Stimulated activated naive CD8-positive, alpha-beta T cell treated with anti-CD3 and anti-CD28 coated beads, Interleukin-15, amount 100 ng/mL, for 72 hours (primary cell): Measurements from ENCODE around the gene MICAL1.

ENCODE experiments used
- ATAC-seq: fragments of 150-1000 bp; cut with Tn5 transposase; 2 replicates; pipeline ENCODE4 v1.10.0; 2021; ENCODE audit warnings: mild to moderate bottlenecking, moderate library complexity
- DNase-seq, 2 donors: peaks; one replicate each; pipeline ENCODE4 v3.0.0; 2021 to 2022
- H3K27ac Mint-ChIP-seq, 2 donors: one replicate each; pipeline ENCODE4 v1.8.0; 2022; ENCODE audit warnings: mild to moderate bottlenecking in 2 of 2, mixed read lengths in 2 of 2, moderate library complexity in 2 of 2
- H3K27me3 Mint-ChIP-seq: one replicate; pipeline ENCODE4 v1.8.0; 2022; ENCODE audit warnings: mixed read lengths
- H3K4me1 Mint-ChIP-seq: one replicate; pipeline ENCODE4 v1.8.0; 2022; ENCODE audit warnings: mild to moderate bottlenecking, mixed read lengths
- H3K4me3 Mint-ChIP-seq, 2 donors: one replicate each; pipeline ENCODE4 v1.8.0; 2022; ENCODE audit warnings: mild to moderate bottlenecking in 2 of 2, mixed read lengths in 2 of 2, moderate library complexity in 1 of 2
- H3K9me3 Mint-ChIP-seq, 2 donors: one replicate each; pipeline ENCODE4 v1.8.0; 2022; ENCODE audit warnings: mixed read lengths in 2 of 2

The MICAL1 gene, protein sequence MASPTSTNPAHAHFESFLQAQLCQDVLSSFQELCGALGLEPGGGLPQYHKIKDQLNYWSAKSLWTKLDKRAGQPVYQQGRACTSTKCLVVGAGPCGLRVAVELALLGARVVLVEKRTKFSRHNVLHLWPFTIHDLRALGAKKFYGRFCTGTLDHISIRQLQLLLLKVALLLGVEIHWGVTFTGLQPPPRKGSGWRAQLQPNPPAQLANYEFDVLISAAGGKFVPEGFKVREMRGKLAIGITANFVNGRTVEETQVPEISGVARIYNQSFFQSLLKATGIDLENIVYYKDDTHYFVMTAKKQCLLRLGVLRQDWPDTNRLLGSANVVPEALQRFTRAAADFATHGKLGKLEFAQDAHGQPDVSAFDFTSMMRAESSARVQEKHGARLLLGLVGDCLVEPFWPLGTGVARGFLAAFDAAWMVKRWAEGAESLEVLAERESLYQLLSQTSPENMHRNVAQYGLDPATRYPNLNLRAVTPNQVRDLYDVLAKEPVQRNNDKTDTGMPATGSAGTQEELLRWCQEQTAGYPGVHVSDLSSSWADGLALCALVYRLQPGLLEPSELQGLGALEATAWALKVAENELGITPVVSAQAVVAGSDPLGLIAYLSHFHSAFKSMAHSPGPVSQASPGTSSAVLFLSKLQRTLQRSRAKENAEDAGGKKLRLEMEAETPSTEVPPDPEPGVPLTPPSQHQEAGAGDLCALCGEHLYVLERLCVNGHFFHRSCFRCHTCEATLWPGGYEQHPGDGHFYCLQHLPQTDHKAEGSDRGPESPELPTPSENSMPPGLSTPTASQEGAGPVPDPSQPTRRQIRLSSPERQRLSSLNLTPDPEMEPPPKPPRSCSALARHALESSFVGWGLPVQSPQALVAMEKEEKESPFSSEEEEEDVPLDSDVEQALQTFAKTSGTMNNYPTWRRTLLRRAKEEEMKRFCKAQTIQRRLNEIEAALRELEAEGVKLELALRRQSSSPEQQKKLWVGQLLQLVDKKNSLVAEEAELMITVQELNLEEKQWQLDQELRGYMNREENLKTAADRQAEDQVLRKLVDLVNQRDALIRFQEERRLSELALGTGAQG

GRCh38 chr6:109455437-109456110 is at the start of gene MICAL1:
TSS of gene MICAL1 (minus strand) at chr6:109455772. CDS start at chr6:109454196, 1,576 bp downstream.
- DNase-seq: peak; percentile 73 to 82
- Mint-ChIP-seq H3K27me3 (no peaks in the 10 kb centered on the region), H3K27ac (peak within 1 kb of the TSS; percentile 96), H3K4me1 (peaks cover 77% of the 10 kb centered on the region), H3K9me3 (no peaks in the 10 kb centered on the region), H3K4me3 (peak within 1 kb of the TSS; percentile 94 to 95)
- ATAC-seq: peak; percentile 66

DNA sequence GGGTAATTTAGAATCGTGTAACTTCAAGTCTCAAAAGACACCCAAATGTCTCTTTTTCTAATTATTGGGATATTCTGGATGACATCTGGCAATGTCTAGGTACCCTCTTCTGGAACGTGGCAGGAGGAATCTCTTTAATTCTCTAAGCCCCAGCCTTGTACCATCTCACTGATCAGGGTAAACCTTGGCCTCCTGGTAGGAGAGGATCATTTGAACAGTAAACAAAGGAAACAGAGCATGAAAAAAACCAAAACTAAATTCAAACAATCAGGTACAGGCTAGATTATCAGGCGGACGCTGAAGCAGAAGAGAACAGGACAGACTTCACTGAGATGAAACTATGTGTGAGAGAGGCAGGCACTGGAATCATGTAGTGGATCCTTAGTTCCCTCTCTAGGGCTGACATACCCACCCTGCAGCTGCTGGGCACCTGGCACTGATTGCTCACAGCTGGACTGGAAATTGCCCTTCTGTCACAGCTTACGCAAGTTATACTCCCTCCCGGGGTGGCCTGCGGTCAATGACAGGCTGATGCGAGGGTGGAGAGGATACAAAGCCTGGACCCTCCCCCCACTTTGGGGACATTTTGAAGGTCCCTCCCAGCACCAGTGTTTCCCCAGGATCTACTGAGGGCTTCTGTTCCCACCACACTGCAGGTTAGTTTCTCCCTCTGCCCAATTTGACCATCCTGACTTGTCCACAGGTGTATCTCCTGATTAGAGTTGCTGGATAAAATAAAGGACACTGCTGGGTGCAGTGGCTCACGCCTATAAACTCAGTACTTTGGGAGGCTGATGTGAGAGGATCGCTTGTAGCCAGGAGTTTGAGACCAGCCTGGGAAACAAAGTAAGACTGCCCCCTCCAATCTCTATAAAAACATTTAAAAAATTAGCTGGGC is 48.0 kb upstream of the MICAL1 start:
- Mint-ChIP-seq H3K9me3 (no peaks in the 10 kb centered on the region), H3K27me3 (no peaks in the 10 kb centered on the region), H3K27ac (no peak overlapping the region), H3K4me1 (no peaks in the 10 kb centered on the region), H3K4me3 (no peak overlapping the region)
- ATAC-seq (no peak), DNase-seq (no peak)

DNA sequence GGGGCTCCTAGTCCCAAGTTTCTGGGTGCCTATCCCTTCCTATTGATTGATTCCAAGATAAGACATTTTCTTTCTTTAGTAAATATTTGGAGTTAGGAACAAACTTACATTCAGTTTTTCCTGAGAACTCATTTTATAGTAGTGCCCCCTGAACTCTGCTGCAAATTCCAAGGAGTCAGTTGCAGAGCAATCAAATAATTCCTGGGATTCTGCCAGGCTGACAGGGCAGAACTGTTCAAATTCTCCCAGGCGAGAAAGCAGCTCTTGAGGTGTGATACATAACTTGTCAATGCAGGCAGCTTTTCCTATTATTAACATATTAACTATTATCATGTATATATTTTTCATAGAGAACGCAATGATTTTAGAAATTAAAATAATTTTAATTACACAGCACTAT is 43.4 kb upstream of the MICAL1 start:
- Mint-ChIP-seq H3K4me3 (no peak overlapping the region), H3K4me1 (peaks cover 13% of the 10 kb centered on the region), H3K9me3 (no peaks in the 10 kb centered on the region), H3K27me3 (no peaks in the 10 kb centered on the region), H3K27ac (no peak overlapping the region)
- DNase-seq (no peak), ATAC-seq (no peak)

- Mint-ChIP-seq H3K4me1 (peaks cover 18% of the 10 kb centered on the region), H3K4me3 (no peak overlapping the region), H3K27ac (no peak overlapping the region), H3K9me3 (no peaks in the 10 kb centered on the region), H3K27me3 (no peaks in the 10 kb centered on the region)
- no peak for ATAC-seq
- no peak for DNase-seq
Measured at GRCh38 chr6:109498052-109498451, 42.5 kb upstream of the MICAL1 start.

GRCh38 chr6:109496036-109496772 is 40.6 kb upstream of the MICAL1 start:
- no peak overlapping the region for H3K27ac Mint-ChIP-seq
- ATAC-seq: peak; percentile 46

GRCh38 chr6:109493865-109494264 is 38.3 kb upstream of the MICAL1 start:
- Mint-ChIP-seq H3K4me3 (no peak overlapping the region), H3K9me3 (no peaks in the 10 kb centered on the region), H3K27me3 (no peaks in the 10 kb centered on the region), H3K4me1 (peaks cover 36% of the 10 kb centered on the region), H3K27ac (no peak overlapping the region)
- ATAC-seq (no peak), DNase-seq (no peak)

More at GRCh38 chr6:109496036-109496772, 40.6 kb upstream of the MICAL1 start:
- H3K27me3 Mint-ChIP-seq: no peaks in the 10 kb centered on the region
- no peaks in the 10 kb centered on the region for H3K9me3 Mint-ChIP-seq
- peak overlapping the region in 1 of 2 donors; percentile 19 for H3K4me3 Mint-ChIP-seq
- no peak for DNase-seq
- H3K4me1 Mint-ChIP-seq: peaks cover 27% of the 10 kb centered on the region

DNA sequence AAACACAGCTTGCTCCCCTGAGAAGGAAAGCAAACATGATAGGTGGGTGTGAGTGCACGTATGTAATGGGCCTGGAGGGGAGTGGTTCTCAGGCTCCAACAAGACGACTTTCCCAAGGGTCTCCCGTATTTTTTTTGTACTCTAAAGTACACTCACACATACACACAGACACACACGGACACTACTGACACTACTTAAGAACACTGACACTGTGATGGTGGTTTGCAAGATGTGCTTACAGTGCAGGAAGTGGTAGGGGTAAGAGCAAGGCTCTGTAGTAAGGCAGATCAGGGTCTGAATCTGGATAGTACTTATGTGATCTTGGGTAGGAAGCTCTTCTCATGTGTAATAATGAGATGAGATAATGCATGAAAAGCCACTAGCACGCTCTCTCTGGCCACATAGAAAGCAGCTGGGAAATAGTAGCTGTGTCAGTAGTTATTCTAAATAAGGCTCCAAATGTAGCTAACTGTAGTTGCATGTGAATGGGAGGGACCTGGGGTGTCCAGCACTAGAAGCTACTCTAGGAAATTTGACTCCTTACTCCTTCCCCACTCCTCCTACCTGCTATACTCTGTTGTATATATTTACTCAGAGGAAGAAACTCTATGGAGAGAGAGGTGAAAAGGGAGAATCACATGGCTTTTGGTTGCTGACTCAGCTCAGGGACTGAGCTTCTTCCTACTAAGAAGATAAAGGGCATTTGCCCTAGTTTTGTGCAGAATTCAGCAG is 35.8 kb upstream of the MICAL1 start:
- peak; percentile 99 for ATAC-seq
- Mint-ChIP-seq H3K4me3 (peak overlapping the region; percentile 67 to 69), H3K27me3 (no peaks in the 10 kb centered on the region), H3K9me3 (no peaks in the 10 kb centered on the region), H3K4me1 (peaks cover 29% of the 10 kb centered on the region), H3K27ac (peak overlapping the region in 1 of 2 donors; percentile 92)
- peak; percentile 19 to 45 for DNase-seq

GRCh38 chr6:109490713-109491112 is 35.1 kb upstream of the MICAL1 start:
- Mint-ChIP-seq H3K4me3 (peak overlapping the region; percentile 67 to 69), H3K4me1 (peaks cover 23% of the 10 kb centered on the region), H3K27ac (peak overlapping the region; percentile 63 to 92), H3K27me3 (no peaks in the 10 kb centered on the region), H3K9me3 (no peaks in the 10 kb centered on the region)
- DNase-seq (no peak), ATAC-seq (no peak)

GRCh38 chr6:109488001-109488400 is 32.4 kb upstream of the MICAL1 start:
- DNase-seq (no peak), ATAC-seq (no peak)
- Mint-ChIP-seq H3K27ac (no peak overlapping the region), H3K4me3 (no peak overlapping the region), H3K4me1 (peaks cover 29% of the 10 kb centered on the region), H3K27me3 (no peaks in the 10 kb centered on the region), H3K9me3 (no peaks in the 10 kb centered on the region)

GRCh38 chr6:109486068-109486467 is 30.5 kb upstream of the MICAL1 start:
- no peak overlapping the region for H3K4me3 Mint-ChIP-seq
- peaks cover 28% of the 10 kb centered on the region for H3K4me1 Mint-ChIP-seq
- ATAC-seq: no peak

GRCh38 chr6:109485266-109485935 is 29.8 kb upstream of the MICAL1 start:
- no peak overlapping the region for H3K4me3 Mint-ChIP-seq
- H3K4me1 Mint-ChIP-seq: peaks cover 26% of the 10 kb centered on the region
- ATAC-seq (no peak), DNase-seq (no peak)
- H3K9me3 Mint-ChIP-seq: no peaks in the 10 kb centered on the region
- no peak overlapping the region for H3K27ac Mint-ChIP-seq
- no peaks in the 10 kb centered on the region for H3K27me3 Mint-ChIP-seq

More at GRCh38 chr6:109486068-109486467, 30.5 kb upstream of the MICAL1 start:
- no peaks in the 10 kb centered on the region for H3K9me3 Mint-ChIP-seq
- no peaks in the 10 kb centered on the region for H3K27me3 Mint-ChIP-seq
- H3K27ac Mint-ChIP-seq: no peak overlapping the region
- DNase-seq: no peak

DNA sequence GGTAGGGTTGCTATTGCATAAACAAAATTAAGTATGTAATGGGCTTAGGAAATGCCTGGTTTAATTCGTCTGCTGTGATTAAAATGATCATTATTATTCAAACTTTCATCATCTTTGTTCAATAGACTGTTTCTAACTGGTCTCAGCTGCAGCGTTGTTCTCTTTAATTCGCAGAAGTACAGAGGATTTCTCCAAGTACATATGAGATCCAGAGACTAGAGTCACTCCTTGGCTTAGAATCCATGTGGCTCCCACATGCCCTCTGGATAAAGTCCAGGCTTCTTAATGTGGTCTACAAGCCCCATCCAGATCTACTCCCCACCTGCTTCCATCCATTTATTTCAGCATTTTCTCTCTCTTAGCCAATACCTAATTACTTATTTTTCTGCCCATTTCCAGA is 28.6 kb upstream of the MICAL1 start:
- no peaks in the 10 kb centered on the region for H3K9me3 Mint-ChIP-seq
- H3K27me3 Mint-ChIP-seq: no peaks in the 10 kb centered on the region
- DNase-seq (no peak), ATAC-seq (no peak)
- no peak overlapping the region for H3K27ac Mint-ChIP-seq
- peaks cover 32% of the 10 kb centered on the region for H3K4me1 Mint-ChIP-seq
- H3K4me3 Mint-ChIP-seq: peak overlapping the region in 1 of 2 donors; percentile 78

- Mint-ChIP-seq H3K4me1 (peaks cover 36% of the 10 kb centered on the region), H3K4me3 (peak overlapping the region; percentile 62 to 78), H3K27me3 (no peaks in the 10 kb centered on the region), H3K27ac (no peak overlapping the region), H3K9me3 (no peaks in the 10 kb centered on the region)
- ATAC-seq: peak; percentile 18
- no peak for DNase-seq
Measured at GRCh38 chr6:109483735-109484057, 28.1 kb upstream of the MICAL1 start.
